22Rv1 (cell line): ENCODE data around the gene TAF12.

Source experiments
- ZFX ChIP-seq: fragments of 450-650 bp; IDR thresholded peaks from 2 replicates; pipeline ENCODE4 v1.6.1; 2017; ENCODE audit warnings: antibody characterized with exemption, borderline replicate concordance
- TF ChIP-seq, protein P1 (sequence below): fragments of 450-650 bp; IDR thresholded peaks from 2 replicates; pipeline ENCODE4 v1.5.1; 2017; ENCODE audit warnings: mild to moderate bottlenecking

DNA sequence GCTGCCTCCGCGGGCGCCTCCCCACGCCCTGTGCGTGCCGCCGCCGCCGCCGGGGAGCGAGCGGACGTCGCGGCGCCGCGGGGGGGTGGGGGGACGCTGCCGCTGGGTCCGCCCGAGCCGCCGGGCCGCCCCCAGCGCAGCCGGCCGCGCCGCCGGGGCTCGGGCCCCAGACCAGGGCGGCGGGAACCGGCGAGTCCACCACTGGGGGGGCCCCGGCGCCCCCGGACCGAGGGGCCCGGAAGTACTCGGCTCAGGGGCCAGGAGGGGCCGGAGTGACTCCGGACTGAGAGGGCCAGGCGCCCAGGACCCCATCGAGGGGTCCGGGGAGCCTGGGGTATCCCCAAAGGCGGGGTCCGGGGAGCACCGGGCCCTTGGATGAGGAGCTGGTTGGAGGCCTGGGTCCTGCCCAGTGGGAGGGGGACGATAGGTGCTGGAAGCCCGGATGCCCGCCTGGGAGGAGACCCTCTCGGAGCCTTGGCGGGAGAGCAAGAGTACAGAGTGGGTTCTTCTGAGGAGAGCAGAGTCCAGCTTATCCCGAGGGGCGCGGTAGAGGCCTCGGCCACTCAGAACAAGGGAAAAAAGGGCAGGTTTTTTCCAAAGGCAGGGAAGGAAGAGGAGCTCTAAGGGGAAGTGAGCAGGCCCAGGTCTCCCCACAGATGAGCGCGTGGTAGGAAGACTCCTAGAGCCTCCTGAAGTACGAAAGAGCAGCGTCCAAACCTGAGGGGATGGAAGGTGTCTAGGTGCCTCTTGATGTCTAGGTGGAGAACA lies 26.3 kb upstream of the TAF12 start:
- TF ChIP-seq, protein P1, sequence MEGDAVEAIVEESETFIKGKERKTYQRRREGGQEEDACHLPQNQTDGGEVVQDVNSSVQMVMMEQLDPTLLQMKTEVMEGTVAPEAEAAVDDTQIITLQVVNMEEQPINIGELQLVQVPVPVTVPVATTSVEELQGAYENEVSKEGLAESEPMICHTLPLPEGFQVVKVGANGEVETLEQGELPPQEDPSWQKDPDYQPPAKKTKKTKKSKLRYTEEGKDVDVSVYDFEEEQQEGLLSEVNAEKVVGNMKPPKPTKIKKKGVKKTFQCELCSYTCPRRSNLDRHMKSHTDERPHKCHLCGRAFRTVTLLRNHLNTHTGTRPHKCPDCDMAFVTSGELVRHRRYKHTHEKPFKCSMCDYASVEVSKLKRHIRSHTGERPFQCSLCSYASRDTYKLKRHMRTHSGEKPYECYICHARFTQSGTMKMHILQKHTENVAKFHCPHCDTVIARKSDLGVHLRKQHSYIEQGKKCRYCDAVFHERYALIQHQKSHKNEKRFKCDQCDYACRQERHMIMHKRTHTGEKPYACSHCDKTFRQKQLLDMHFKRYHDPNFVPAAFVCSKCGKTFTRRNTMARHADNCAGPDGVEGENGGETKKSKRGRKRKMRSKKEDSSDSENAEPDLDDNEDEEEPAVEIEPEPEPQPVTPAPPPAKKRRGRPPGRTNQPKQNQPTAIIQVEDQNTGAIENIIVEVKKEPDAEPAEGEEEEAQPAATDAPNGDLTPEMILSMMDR, result no peak
- no peak for TF ChIP-seq ZFX
